CD14-positive monocyte (primary cell): ENCODE measurements around the gene SETBP1. TPM values are rescaled to one million over a fixed set of nuclear protein-coding genes. Genes with fewer than 3 reads are reported as not detected.

Source experiments
- DNase-seq, 3 donors: peaks; one replicate each; pipeline ENCODE4 v3.0.0-alpha.2; 2011 to 2022
- H2AFZ ChIP-seq: 2 replicates; pipeline ENCODE4 v1.6.0; 2012; ENCODE audit warnings: mild to moderate bottlenecking, low read depth, low read length, inconsistent platforms; ENCODE audit not compliant: insufficient read depth, poor library complexity, severe bottlenecking
- H3K27ac ChIP-seq, 2 donors: 1 replicate in 1 of 2; 2 replicates in 1 of 2; pipeline ENCODE4 v1.5.1; 2012 to 2013; ENCODE audit warnings: low read length in 2 of 2, control low read depth in 1 of 2, inconsistent platforms in 1 of 2, low read depth in 1 of 2, mild to moderate bottlenecking in 1 of 2
- H3K27me3 ChIP-seq, 2 donors: one replicate each; pipeline versions ENCODE4 v1.6.0 to v1.6.1; 2011 to 2013; ENCODE audit warnings: low read length in 2 of 2; ENCODE audit not compliant: control insufficient read depth in 2 of 2, insufficient read depth in 2 of 2
- H3K36me3 ChIP-seq, 2 donors: replicated peaks in 1 of 2; 1 replicate in 1 of 2; 2 replicates in 1 of 2; pipeline versions ENCODE4 v1.5.1 to v1.6.1; 2012 to 2013; ENCODE audit warnings: low read length in 2 of 2, control low read depth in 1 of 2, inconsistent platforms in 1 of 2, mild to moderate bottlenecking in 1 of 2; ENCODE audit not compliant: insufficient read depth in 2 of 2, control insufficient read depth in 1 of 2
- H3K4me1 ChIP-seq, 2 donors: 1 replicate in 1 of 2; 2 replicates in 1 of 2; pipeline versions ENCODE4 v1.5.1 to v1.6.1; 2012 to 2013; ENCODE audit warnings: low read length in 2 of 2, control low read depth in 1 of 2, inconsistent platforms in 1 of 2, mild to moderate bottlenecking in 1 of 2, moderate library complexity in 1 of 2; ENCODE audit not compliant: insufficient read depth in 2 of 2, control insufficient read depth in 1 of 2
- H3K4me2 ChIP-seq: replicated peaks from 2 replicates; pipeline ENCODE3; 2012; ENCODE audit warnings: low read length, moderate library complexity, mild to moderate bottlenecking; ENCODE audit not compliant: poor library complexity, severe bottlenecking; ENCODE audit errors: extremely low read depth
- H3K4me3 ChIP-seq, 3 experiments: fragments of 200-600 bp in 1 of 3; sonication (generic) in 1 of 3; replicated peaks in 1 of 3; 1 replicate in 2 of 3; 2 replicates in 1 of 3; pipeline ENCODE4 v1.5.1; 2011 to 2013; ENCODE audit warnings: low read length in 3 of 3, mild to moderate bottlenecking in 3 of 3, control low read depth in 2 of 3, low read depth in 2 of 3, inconsistent platforms in 1 of 3, moderate library complexity in 1 of 3
- H3K79me2 ChIP-seq: 2 replicates; pipeline ENCODE4 v1.6.0; 2012; ENCODE audit warnings: mild to moderate bottlenecking, control low read depth, inconsistent platforms, low read length, moderate library complexity; ENCODE audit not compliant: insufficient read depth
- H3K9ac ChIP-seq: 2 replicates; pipeline ENCODE4 v1.6.0; 2017; ENCODE audit warnings: low read length, mild to moderate bottlenecking; ENCODE audit not compliant: insufficient read depth, poor library complexity, severe bottlenecking
- H3K9me3 ChIP-seq, 2 donors: replicated peaks in 1 of 2; 1 replicate in 1 of 2; 2 replicates in 1 of 2; pipeline versions ENCODE4 v1.5.1 to v1.6.1; 2012 to 2013; ENCODE audit warnings: low read length in 2 of 2, control low read depth in 1 of 2; ENCODE audit not compliant: control insufficient read depth in 1 of 2, insufficient read depth in 1 of 2
- H4K20me1 ChIP-seq: 2 replicates; pipeline ENCODE4 v1.6.0; 2012; ENCODE audit warnings: mild to moderate bottlenecking, low read length, control low read depth, moderate library complexity; ENCODE audit not compliant: insufficient read depth
- H3K27ac Mint-ChIP-seq, 7 donors: one replicate each; pipeline ENCODE4 v1.8.0; 2020; ENCODE audit warnings: mild to moderate bottlenecking in 7 of 7, mixed read lengths in 7 of 7, moderate library complexity in 6 of 7, inconsistent platforms in 2 of 7
- H3K27me3 Mint-ChIP-seq, 3 donors: one replicate each; pipeline ENCODE4 v1.8.0; 2021 to 2022; ENCODE audit warnings: low read depth in 3 of 3, mild to moderate bottlenecking in 3 of 3, mixed read lengths in 3 of 3, moderate library complexity in 3 of 3, inconsistent platforms in 1 of 3
- H3K36me3 Mint-ChIP-seq, 2 donors: one replicate each; pipeline ENCODE4 v1.8.0; 2020; ENCODE audit warnings: mixed read lengths in 2 of 2, inconsistent platforms in 1 of 2, mild to moderate bottlenecking in 1 of 2
- H3K4me1 Mint-ChIP-seq: one replicate; pipeline ENCODE4 v1.8.0; 2020; ENCODE audit warnings: mild to moderate bottlenecking, mixed read lengths
- H3K4me3 Mint-ChIP-seq, 2 donors: one replicate each; pipeline ENCODE4 v1.8.0; 2020; ENCODE audit warnings: mild to moderate bottlenecking in 2 of 2, mixed read lengths in 2 of 2, moderate library complexity in 1 of 2
- H3K9me3 Mint-ChIP-seq, 7 donors: one replicate each; pipeline ENCODE4 v1.8.0; 2020 to 2022; ENCODE audit warnings: mixed read lengths in 7 of 7, mild to moderate bottlenecking in 6 of 7, moderate library complexity in 6 of 7, inconsistent platforms in 2 of 7
- WGBS: methylation state at CpG from one replicate; pipeline ENCODE4 v1.1.5; 2013; ENCODE audit warnings: missing lambda C conversion rate; ENCODE audit not compliant: insufficient coverage; 5-methylcytosine and 5-hydroxymethylcytosine counted together
- intact Hi-C, 2 donors: fragments of 100-400 bp; cut with micrococcal nuclease; formaldehyde crosslinking; loops; one replicate each; pipeline versions ENCODE4 v1.15.0 to v1.15.1; 2023
- polyA plus RNA-seq, 3 donors: library from polyadenylated mRNA; depleted of rRNA in 1 of 3; unstranded in 2 of 3; stranded (reverse) in 1 of 3; fragments of 300-500 nt in 2 of 3; fragments of >200 nt in 1 of 3; fragmentation: Illumina TruSeq in 2 of 3; gene quantifications; 1 replicate in 2 of 3; 2 replicates in 1 of 3; pipeline ENCODE4 v1.2.3, GENCODE V29; 2012 to 2021
- TF ChIP-seq, protein P1 (sequence below): fragments of 200-600 bp; IDR thresholded peaks from one replicate; pipeline ENCODE4 v1.8.0; 2022; ENCODE audit warnings: antibody characterized with exemption, mild to moderate bottlenecking

The SETBP1 gene
- polyA plus RNA-seq, 3 donors = 0.01 to 1.2 TPM; not detected in 1

DNA sequence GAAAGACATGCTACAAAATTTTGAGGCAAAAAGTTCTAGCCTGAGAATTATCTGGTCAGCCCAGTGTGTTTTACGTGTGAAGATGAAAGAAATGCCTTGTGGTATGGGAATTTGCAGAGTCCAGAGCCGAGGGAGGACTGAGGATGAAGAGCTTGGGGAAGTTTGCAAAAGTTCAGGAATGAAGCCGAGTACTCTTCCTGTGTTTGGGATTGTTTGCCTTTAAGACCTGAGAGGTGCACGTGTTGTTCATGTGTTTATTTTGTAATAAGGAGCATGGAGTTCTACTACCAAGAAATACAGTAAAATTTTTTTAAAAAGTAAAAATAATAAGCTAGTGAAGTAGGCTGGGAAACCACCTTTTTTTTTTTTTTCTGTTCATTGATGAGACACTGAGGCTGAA is 14.8 kb downstream of the SETBP1 start:
- peaks cover 53 to 63% (median 53%) of the 10 kb centered on the region in 3 donors for H3K27me3 Mint-ChIP-seq
- no peak overlapping the region for H3K9ac ChIP-seq
- no peak overlapping the region for H3K27ac Mint-ChIP-seq
- H3K4me3 ChIP-seq = no peak overlapping the region
- intact Hi-C loops = no loop called here
- H3K36me3 ChIP-seq = no peaks in the 10 kb centered on the region
- TF ChIP-seq, protein P1, sequence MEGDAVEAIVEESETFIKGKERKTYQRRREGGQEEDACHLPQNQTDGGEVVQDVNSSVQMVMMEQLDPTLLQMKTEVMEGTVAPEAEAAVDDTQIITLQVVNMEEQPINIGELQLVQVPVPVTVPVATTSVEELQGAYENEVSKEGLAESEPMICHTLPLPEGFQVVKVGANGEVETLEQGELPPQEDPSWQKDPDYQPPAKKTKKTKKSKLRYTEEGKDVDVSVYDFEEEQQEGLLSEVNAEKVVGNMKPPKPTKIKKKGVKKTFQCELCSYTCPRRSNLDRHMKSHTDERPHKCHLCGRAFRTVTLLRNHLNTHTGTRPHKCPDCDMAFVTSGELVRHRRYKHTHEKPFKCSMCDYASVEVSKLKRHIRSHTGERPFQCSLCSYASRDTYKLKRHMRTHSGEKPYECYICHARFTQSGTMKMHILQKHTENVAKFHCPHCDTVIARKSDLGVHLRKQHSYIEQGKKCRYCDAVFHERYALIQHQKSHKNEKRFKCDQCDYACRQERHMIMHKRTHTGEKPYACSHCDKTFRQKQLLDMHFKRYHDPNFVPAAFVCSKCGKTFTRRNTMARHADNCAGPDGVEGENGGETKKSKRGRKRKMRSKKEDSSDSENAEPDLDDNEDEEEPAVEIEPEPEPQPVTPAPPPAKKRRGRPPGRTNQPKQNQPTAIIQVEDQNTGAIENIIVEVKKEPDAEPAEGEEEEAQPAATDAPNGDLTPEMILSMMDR = no peak
- H3K4me1 Mint-ChIP-seq = no peaks in the 10 kb centered on the region
- no peaks in the 10 kb centered on the region for H3K4me1 ChIP-seq
- no peak overlapping the region for H3K27ac ChIP-seq
- no peaks in the 10 kb centered on the region for H3K9me3 ChIP-seq
- peaks cover 38 to 67% of the 10 kb centered on the region in 2 donors for H3K27me3 ChIP-seq
- no peaks in the 10 kb centered on the region for H4K20me1 ChIP-seq
- DNase-seq = no peak
- 89% methylated on average over 1 of the region's 4 CpGs for WGBS
- no peak overlapping the region for H3K4me2 ChIP-seq
- H2AFZ ChIP-seq = no peak overlapping the region
- no peaks in the 10 kb centered on the region for H3K79me2 ChIP-seq
- peak overlapping the region in 1 of 2 donors; percentile 27 for H3K4me3 Mint-ChIP-seq
- peaks cover 0 to 5% (median 0%) of the 10 kb centered on the region in 7 donors for H3K9me3 Mint-ChIP-seq
- peaks cover 0 to 3% of the 10 kb centered on the region in 2 donors for H3K36me3 Mint-ChIP-seq

DNA sequence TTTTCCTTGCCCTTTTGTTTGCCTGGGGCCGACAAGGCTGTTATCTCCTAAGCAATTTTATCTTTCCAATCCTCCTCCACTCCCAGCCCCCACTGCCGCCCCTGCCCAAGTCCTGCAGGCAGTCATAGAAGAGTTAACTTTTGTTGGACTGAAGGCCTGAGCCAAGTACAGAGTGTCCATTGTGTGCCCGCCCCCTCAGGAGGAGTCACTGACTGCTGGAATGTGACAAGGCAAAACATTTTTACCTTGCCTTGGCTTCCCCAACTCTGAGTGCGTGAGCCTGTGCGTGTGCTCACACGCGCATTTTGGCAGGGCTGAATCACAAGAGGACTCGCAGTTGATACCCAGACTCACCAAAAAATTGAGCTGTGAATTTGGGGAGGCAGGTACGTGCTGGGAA is 16.2 kb downstream of the SETBP1 start:
- H2AFZ ChIP-seq = no peak overlapping the region
- no peaks in the 10 kb centered on the region for H4K20me1 ChIP-seq
- no peaks in the 10 kb centered on the region for H3K9me3 ChIP-seq
- no peaks in the 10 kb centered on the region for H3K4me1 ChIP-seq
- no peak overlapping the region for H3K27ac ChIP-seq
- H3K79me2 ChIP-seq = no peaks in the 10 kb centered on the region
- no peak overlapping the region for H3K4me2 ChIP-seq
- Mint-ChIP-seq H3K9me3 (peaks cover 0 to 10% (median 0%) of the 10 kb centered on the region in 7 donors), H3K4me1 (no peaks in the 10 kb centered on the region), H3K4me3 (peak overlapping the region in 1 of 2 donors; percentile 24), H3K27me3 (peaks cover 54 to 69% (median 56%) of the 10 kb centered on the region in 3 donors), H3K36me3 (peaks cover 0 to 3% of the 10 kb centered on the region in 2 donors), H3K27ac (peak overlapping the region in 1 of 7 donors; percentile 5)
- no peak for DNase-seq
- intact Hi-C loops = no loop called here
- WGBS = 95% methylated on average over 7 of the region's 9 CpGs
- H3K36me3 ChIP-seq = no peaks in the 10 kb centered on the region
- no peak overlapping the region for H3K9ac ChIP-seq
- no peak overlapping the region for H3K4me3 ChIP-seq
- TF ChIP-seq, protein P1 = no peak
- peaks cover 31 to 62% of the 10 kb centered on the region in 2 donors for H3K27me3 ChIP-seq
